NCI-H1417 treated with DMSO at 0.1 percent for 48 hours (cell line): ENCODE data around the gene TTC21A.
"Not testable (repeated sequence)": the region's sequence is repeated elsewhere in the genome, so short reads cannot be mapped to it uniquely, and the experiment has no call there.

ENCODE experiments used
- DNase-seq: peaks from one replicate; lab custom pipeline; 2025; lab: John Stamatoyannopoulos, UW

TTC21A gene

GRCh38 chr3:39107388-39108199 is at the start of gene TTC21A, which contains the start of gene GORASP1:
TSS of gene TTC21A (plus strand) at chr3:39107680. CDS start at chr3:39107838, 158 bp downstream.
TSS of gene GORASP1 (minus strand) at chr3:39107627. CDS start at chr3:39107541, 86 bp downstream.
- DNase-seq: no peak

GRCh38 chr3:39061228-39061627 is 46.3 kb upstream of the TTC21A start:
- DNase-seq: not testable (repeated sequence)

GRCh38 chr3:39062180-39062579 is 45.3 kb upstream of the TTC21A start:
- DNase-seq: no peak

GRCh38 chr3:39063143-39063542 is 44.3 kb upstream of the TTC21A start:
- DNase-seq: no peak

GRCh38 chr3:39064646-39065045 is 42.8 kb upstream of the TTC21A start:
- no peak for DNase-seq

GRCh38 chr3:39065197-39065596 is 42.3 kb upstream of the TTC21A start:
- DNase-seq: no peak

- no peak for DNase-seq
Measured at GRCh38 chr3:39067286-39067685, 40.2 kb upstream of the TTC21A start.

- DNase-seq: no peak
Measured at GRCh38 chr3:39068556-39068955, 38.9 kb upstream of the TTC21A start.

GRCh38 chr3:39075910-39076309 is 31.6 kb upstream of the TTC21A start:
- no peak for DNase-seq

GRCh38 chr3:39079530-39079929 is 27.9 kb upstream of the TTC21A start:
- DNase-seq: no peak

- no peak for DNase-seq
Measured at GRCh38 chr3:39080026-39080425, 27.5 kb upstream of the TTC21A start.

GRCh38 chr3:39082666-39083313 is 24.7 kb upstream of the TTC21A start:
- DNase-seq: no peak

- DNase-seq: no peak
Measured at GRCh38 chr3:39086144-39086543, 21.3 kb upstream of the TTC21A start.

GRCh38 chr3:39088456-39088855 is 19.0 kb upstream of the TTC21A start:
- no peak for DNase-seq

- DNase-seq: no peak
Measured at GRCh38 chr3:39088889-39089288, 18.6 kb upstream of the TTC21A start.

GRCh38 chr3:39090922-39091321 is 16.6 kb upstream of the TTC21A start:
- no peak for DNase-seq

- DNase-seq: no peak
Measured at GRCh38 chr3:39094851-39095677, 12.4 kb upstream of the TTC21A start.

GRCh38 chr3:39095778-39096177 is 11.7 kb upstream of the TTC21A start:
- DNase-seq: no peak

- no peak for DNase-seq
Measured at GRCh38 chr3:39096775-39097174, 10.7 kb upstream of the TTC21A start.

GRCh38 chr3:39097716-39098472 is 9.6 kb upstream of the TTC21A start:
- DNase-seq: no peak

GRCh38 chr3:39098473-39099000 is 8.9 kb upstream of the TTC21A start:
- no peak for DNase-seq
